ENCODE data around the gene DNM3.

DNA sequence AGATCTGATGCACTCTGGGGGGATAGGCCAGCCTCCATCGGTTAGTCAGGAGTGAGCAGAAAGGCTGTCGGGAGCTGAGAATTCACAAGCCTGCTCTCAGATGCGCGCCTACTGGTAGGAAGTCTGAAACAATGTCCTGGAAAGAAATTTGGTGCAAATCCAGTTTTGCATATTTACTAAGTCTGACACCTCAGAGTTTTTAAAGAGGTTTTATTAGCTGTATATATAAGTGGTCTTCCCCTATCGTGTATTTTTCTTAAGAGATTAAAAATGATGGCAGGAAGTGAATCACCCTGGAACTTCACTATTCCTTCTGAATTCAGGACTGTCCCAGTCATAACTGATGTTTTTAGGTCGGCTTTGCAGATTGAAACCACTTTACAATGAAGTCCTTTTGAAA is 479.4 kb downstream of the DNM3 start:
- no peak for TF ChIP-seq CTCF (IDR thresholded peaks at IDR 0.05)
- no peak for TF ChIP-seq POLR2A (IDR thresholded peaks at IDR 0.05)
- no peak for TF ChIP-seq EP300 (IDR thresholded peaks at IDR 0.05)
